ENCODE results near the gene TALDO1. TPM values are rescaled to one million over a fixed set of nuclear protein-coding genes. Genes with fewer than 3 reads are reported as not detected.

Gene TALDO1
- total RNA-seq: 199 and 220 TPM in 2 replicates

GRCh38 chr11:747158-748006, at the start of gene TALDO1:
Gene TALDO1 (plus strand): TSS chr11:747464. CDS start chr11:747482, 18 bp downstream.

DNA sequence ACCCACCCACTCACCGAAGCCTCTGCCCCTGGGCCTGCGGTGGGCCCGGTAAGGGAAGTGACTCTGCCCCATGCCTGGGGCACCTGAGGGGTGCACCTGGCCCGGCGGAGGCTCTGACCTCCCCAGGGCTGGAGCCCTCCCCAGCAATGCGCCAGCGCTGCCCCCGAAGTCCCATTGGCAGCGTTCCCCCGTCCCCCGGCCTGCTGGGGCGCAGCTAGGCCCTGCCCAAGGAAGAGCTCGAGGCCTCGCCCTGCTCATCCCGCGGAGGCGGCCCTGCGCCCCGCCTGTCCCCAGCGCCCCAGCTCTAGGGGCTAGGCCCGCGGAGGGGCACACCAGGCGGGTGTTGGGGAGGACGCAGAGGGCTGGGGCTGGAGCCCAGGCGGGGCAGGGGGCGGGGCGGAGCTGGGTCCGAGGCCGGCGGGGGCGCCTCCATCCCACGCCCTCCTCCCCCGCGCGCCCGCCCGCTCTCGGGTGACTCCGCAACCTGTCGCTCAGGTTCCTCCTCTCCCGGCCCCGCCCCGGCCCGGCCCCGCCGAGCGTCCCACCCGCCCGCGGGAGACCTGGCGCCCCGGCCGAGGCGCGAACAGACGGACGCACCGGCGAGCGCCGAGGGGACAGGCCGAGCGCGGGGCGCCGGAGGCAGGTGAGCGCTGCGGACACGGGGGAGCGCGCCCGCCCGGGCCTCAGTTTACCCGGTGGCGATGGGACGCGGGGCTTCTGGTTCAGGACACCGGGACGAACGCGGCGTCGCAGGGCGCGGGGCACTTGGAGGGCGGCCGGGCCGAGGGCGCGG, 41.4 kb upstream of the TALDO1 start, which contains the start of gene EPS8L2:
Gene EPS8L2 (plus strand): TSS at position 586 of the 793 bp plus-strand sequence. CDS start 3,177 bp downstream, outside the sequence.

DNA sequence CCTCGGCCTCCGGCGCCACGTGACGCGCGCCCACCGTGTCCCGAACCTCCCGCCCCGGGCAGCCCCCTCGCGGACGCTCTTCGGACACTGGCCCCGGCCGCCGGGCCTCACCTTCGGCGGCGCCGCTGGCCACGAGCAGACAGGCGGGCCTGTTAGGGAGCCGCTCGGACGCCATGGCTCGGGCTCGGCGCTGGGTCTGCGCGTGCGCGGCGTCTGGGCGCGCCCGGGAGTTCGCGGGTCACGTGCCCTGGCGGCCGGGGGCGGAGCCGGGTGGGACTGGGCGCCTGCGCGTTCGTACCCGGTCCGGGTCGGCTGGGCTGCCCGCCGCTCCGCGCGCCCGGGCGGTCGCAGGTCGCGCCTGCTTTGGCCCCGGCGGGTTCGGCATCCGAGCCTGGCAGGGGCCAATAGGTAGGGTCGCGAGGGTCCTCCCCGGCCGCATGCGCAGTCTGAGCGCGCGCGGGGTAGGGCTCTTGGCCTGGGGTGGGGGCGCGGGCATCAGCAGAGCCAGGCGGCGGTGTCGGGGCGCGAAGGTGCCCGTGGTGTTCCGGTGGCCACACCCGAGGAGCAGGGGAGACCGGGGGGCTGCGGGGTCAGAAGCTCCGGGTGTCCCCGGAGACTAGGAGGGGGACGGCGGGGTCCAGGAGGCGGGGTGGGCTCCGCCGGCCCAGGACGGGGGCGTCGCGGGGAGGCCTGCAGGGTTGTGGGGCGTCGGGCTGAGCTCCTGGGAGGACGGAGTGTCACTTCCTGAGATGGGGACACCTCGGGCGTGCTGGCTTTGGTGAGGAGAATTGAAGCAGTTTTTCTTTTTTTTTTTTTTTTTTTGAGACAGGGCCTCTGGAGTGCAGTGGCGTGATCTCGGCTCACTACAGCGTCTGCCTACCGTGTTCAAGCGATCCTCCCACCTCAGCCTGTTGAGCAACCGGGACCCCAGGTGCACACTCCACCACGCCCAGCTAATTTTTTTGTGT, 30.3 kb downstream of the TALDO1 start, which contains the start of gene GATD1:
Gene GATD1 (minus strand): TSS at position 200 of the 968 bp plus-strand sequence. CDS start 25 bp downstream, at position 175.

GRCh38 chr11:789943-790342, 42.7 kb downstream of the TALDO1 start, which contains the start of gene CEND1:
Gene CEND1 (minus strand): TSS chr11:790090. CDS start chr11:788576, 1,514 bp downstream.

GRCh38 chr11:798093-798713, 50.9 kb downstream of the TALDO1 start, which contains the start of gene SLC25A22:
Gene SLC25A22 (minus strand): TSS chr11:798281. CDS start chr11:795006, 3,275 bp downstream.

GRCh38 chr11:809287-810039, 62.2 kb downstream of the TALDO1 start, which contains the start of gene RPLP2:
Gene RPLP2 (plus strand): TSS chr11:809967. CDS start chr11:810235, 268 bp downstream.

Other genes with a start within 250 kb of the TALDO1 start
- gene RNH1, start 240.2 kb upstream of the TALDO1 start, total RNA-seq: 339 and 399 TPM in 2 replicates
- 99.5 and 124 TPM in 2 replicates for gene HRAS, start 211.9 kb upstream of the TALDO1 start, total RNA-seq
- 0.34 and 1.4 TPM in 2 replicates for gene LRRC56, start 209.9 kb upstream of the TALDO1 start, total RNA-seq
- gene LMNTD2, start 186.7 kb upstream of the TALDO1 start, total RNA-seq: 1.0 and 2.0 TPM in 2 replicates
- gene RASSF7, start 186.5 kb upstream of the TALDO1 start, total RNA-seq: 18.7 and 29.0 TPM in 2 replicates
- gene PHRF1, start 171.0 kb upstream of the TALDO1 start, total RNA-seq: 26.3 and 37.4 TPM in 2 replicates
- gene IRF7, start 131.5 kb upstream of the TALDO1 start, total RNA-seq: 7.8 and 39.3 TPM in 2 replicates
- gene CDHR5, start 122.5 kb upstream of the TALDO1 start, total RNA-seq: not detected in 2 replicates
- not detected in 2 replicates for gene SCT, start 120.3 kb upstream of the TALDO1 start, total RNA-seq
- gene DRD4, start 110.2 kb upstream of the TALDO1 start, total RNA-seq: 0.07 TPM in 1 of 2 replicates, not detected in the other
- 28.4 and 36.0 TPM in 2 replicates for gene DEAF1, start 52.2 kb upstream of the TALDO1 start, total RNA-seq
- gene TMEM80, start 51.6 kb upstream of the TALDO1 start, total RNA-seq: 16.4 and 21.9 TPM in 2 replicates
- gene EPS8L2, start 41.2 kb upstream of the TALDO1 start, total RNA-seq: 126 and 167 TPM in 2 replicates
- 20.8 and 30.3 TPM in 2 replicates for gene GATD1, start 30.0 kb downstream of the TALDO1 start, total RNA-seq
- not detected in 2 replicates for gene CEND1, start 42.6 kb downstream of the TALDO1 start, total RNA-seq
- 6.2 and 20.9 TPM in 2 replicates for gene SLC25A22, start 50.8 kb downstream of the TALDO1 start, total RNA-seq
- 6.2 and 8.1 TPM in 2 replicates for gene PIDD1, start 57.8 kb downstream of the TALDO1 start, total RNA-seq
- gene RPLP2, start 62.5 kb downstream of the TALDO1 start, total RNA-seq: 259 and 293 TPM in 2 replicates
- 20.5 and 21.2 TPM in 2 replicates for gene PNPLA2, start 71.5 kb downstream of the TALDO1 start, total RNA-seq
- gene CRACR2B, start 80.5 kb downstream of the TALDO1 start, total RNA-seq: 0.34 and 1.00 TPM in 2 replicates
- gene CD151, start 85.5 kb downstream of the TALDO1 start, total RNA-seq: 166 and 396 TPM in 2 replicates
- 25.6 and 55.0 TPM in 2 replicates for gene POLR2L, start 95.1 kb downstream of the TALDO1 start, total RNA-seq
- gene TSPAN4, start 95.4 kb downstream of the TALDO1 start, total RNA-seq: 21.7 and 32.5 TPM in 2 replicates
- gene CHID1, start 163.3 kb downstream of the TALDO1 start, total RNA-seq: 44.4 and 76.5 TPM in 2 replicates
- gene AP2A2, start 178.4 kb downstream of the TALDO1 start, total RNA-seq: 17.1 and 40.4 TPM in 2 replicates

All from nasal cavity respiratory epithelium epithelial cell of viscerocranial mucosa (primary cell).